ENCODE measurements around the gene JMJD1C. TPM values are rescaled to one million over a fixed set of nuclear protein-coding genes. Genes with fewer than 3 reads are reported as not detected.
"Not testable (repeated sequence)": the region's sequence is repeated elsewhere in the genome, so short reads cannot be mapped to it uniquely, and the experiment has no call there.

Gene JMJD1C
- total RNA-seq, 2 experiments from 2014 or later = 99.2 to 118 TPM

DNA sequence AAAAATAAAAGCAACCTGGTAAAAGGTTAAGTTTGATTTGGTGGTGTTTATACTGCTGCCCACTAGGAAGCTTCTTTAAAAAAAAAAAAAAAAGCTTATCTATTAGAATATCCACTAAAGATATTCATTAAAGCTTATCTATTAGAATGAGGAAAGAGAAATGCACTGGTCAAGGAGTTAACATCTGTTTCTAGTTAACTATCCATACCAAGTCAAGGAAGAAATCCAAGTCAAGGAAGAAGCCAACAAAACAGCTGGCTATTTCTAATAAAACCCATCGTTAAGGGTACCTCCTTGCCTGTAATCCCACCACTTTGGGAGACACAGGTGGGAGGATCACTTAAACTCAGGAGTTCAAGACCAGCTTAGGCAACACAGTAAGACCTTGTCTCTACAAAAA, 82.6 kb downstream of the JMJD1C start:
- H3K4me3 ChIP-seq (ENCODE audit: low read depth, low read length, poor library complexity, severe bottlenecking) = no peak overlapping the region
- ChIA-PET CTCF (ENCODE audit: unreplicated experiment) (no interaction called here), POLR2A (interaction anchor here (0.6 to 1.3 kb wide), 7 partner anchors 14 to 274 kb away, joined by 3 to 4 read pairs (median 3); no protein-coding TSS in a partner anchor)
- H4K20me1 ChIP-seq (ENCODE audit: insufficient read depth, low read length) = no peaks in the 10 kb centered on the region
- DNase-seq (ENCODE audit: low spot score) = no peak
- intact Hi-C loops (cut with micrococcal nuclease; ENCODE audit: unreplicated experiment) = no loop called here
- H3K9me3 ChIP-seq (ENCODE audit: low read length) = no peaks in the 10 kb centered on the region
- no peak overlapping the region for H2AFZ ChIP-seq (ENCODE audit: low read length)
- no peak overlapping the region for H3K27ac ChIP-seq (ENCODE audit: low read depth, low read length, poor library complexity, severe bottlenecking)
- H3K4me1 ChIP-seq (ENCODE audit: insufficient read depth, low read length, poor library complexity, severe bottlenecking) = no peaks in the 10 kb centered on the region
- no peak overlapping the region for H3K4me2 ChIP-seq (ENCODE audit: low read length)
- no peaks in the 10 kb centered on the region for H3K9me2 ChIP-seq (ENCODE audit: insufficient read depth, low read length)
- H3K79me2 ChIP-seq (ENCODE audit: insufficient read depth, low read depth, low read length) = no peaks in the 10 kb centered on the region
- BruUV-seq (replicated peaks) = no TSS peak
- TF ChIP-seq, protein P1, sequence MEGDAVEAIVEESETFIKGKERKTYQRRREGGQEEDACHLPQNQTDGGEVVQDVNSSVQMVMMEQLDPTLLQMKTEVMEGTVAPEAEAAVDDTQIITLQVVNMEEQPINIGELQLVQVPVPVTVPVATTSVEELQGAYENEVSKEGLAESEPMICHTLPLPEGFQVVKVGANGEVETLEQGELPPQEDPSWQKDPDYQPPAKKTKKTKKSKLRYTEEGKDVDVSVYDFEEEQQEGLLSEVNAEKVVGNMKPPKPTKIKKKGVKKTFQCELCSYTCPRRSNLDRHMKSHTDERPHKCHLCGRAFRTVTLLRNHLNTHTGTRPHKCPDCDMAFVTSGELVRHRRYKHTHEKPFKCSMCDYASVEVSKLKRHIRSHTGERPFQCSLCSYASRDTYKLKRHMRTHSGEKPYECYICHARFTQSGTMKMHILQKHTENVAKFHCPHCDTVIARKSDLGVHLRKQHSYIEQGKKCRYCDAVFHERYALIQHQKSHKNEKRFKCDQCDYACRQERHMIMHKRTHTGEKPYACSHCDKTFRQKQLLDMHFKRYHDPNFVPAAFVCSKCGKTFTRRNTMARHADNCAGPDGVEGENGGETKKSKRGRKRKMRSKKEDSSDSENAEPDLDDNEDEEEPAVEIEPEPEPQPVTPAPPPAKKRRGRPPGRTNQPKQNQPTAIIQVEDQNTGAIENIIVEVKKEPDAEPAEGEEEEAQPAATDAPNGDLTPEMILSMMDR (conservative IDR thresholded peaks at IDR 0.05; ENCODE audit: low read length) = no peak
- no peak for TF ChIP-seq EZH2phosphoT487 (IDR thresholded peaks at IDR 0.05; ENCODE audit: borderline replicate concordance, low read depth, low read length)
- peaks cover 4% of the 10 kb centered on the region; the same call in 1 of the 2 replicates for H3K36me3 ChIP-seq (ENCODE audit: insufficient read depth, low read length)

DNA sequence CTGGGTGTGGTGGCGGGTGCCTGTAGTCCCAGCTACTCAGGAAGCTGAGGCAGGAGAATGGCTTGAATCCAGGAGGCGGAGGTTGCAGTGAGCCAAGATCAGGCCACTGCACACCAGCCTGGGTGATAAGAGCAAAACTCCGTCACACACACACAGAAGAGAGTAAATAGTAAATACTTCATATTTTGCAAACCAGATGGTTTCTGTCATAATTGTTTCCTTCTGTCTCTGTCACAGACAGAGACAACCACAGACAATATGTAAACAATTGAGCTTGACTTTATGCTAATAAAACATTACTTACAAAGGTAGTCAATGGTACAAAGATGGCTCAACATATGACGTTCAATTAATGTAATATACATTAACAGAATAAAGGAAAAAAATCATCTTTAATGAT, 83.7 kb downstream of the JMJD1C start:
- CTCF ChIA-PET (ENCODE audit: unreplicated experiment) = no interaction called here
- H3K79me2 ChIP-seq (ENCODE audit: insufficient read depth, low read depth, low read length) = no peaks in the 10 kb centered on the region

DNA sequence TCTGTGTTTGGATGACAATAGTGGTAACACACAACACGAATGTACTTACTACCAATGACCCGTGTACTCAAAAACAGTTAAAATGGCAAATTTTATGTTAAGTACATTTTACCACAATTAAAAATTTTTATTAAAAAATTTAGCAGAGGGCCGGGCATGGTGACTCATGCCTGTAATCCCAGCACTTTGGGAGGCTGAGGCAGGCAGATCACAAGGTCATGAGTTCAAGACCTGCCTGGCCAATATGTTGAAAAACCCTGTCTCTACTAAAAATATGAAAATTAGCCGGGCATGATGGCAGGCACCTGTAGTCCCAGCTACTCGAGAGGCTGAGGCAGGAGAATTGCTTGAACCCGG, 88.5 kb downstream of the JMJD1C start:
- H3K36me3 ChIP-seq (ENCODE audit: insufficient read depth, low read length); H3K9me3 ChIP-seq (ENCODE audit: low read length); BruUV-seq (replicated peaks); POLR2A ChIA-PET; CTCF ChIA-PET (ENCODE audit: unreplicated experiment); H4K20me1 ChIP-seq (ENCODE audit: insufficient read depth, low read length); H3K27ac ChIP-seq (ENCODE audit: low read depth, low read length, poor library complexity, severe bottlenecking); H3K4me1 ChIP-seq (ENCODE audit: insufficient read depth, low read length, poor library complexity, severe bottlenecking); H3K79me2 ChIP-seq (ENCODE audit: insufficient read depth, low read depth, low read length); intact Hi-C loops (cut with micrococcal nuclease; ENCODE audit: unreplicated experiment); DNase-seq (ENCODE audit: low spot score); H3K4me3 ChIP-seq (ENCODE audit: low read depth, low read length, poor library complexity, severe bottlenecking); H3K9me2 ChIP-seq (ENCODE audit: insufficient read depth, low read length): not testable (repeated sequence)
- Histone ChIP-seq H2AFZ (ENCODE audit: low read length) (peak overlapping the region; percentile 21; the same call in 1 of the 2 replicates), H3K4me2 (ENCODE audit: low read length) (peak overlapping the region; percentile 33)

More for the DNA sequence above, 83.7 kb downstream of the JMJD1C start:
- H3K4me2 ChIP-seq (ENCODE audit: low read length) = no peak overlapping the region
- H3K4me1 ChIP-seq (ENCODE audit: insufficient read depth, low read length, poor library complexity, severe bottlenecking) = peaks cover 4% of the 10 kb centered on the region
- BruUV-seq (replicated peaks) = no TSS peak
- no peaks in the 10 kb centered on the region for H3K9me3 ChIP-seq (ENCODE audit: low read length)
- no peaks in the 10 kb centered on the region for H4K20me1 ChIP-seq (ENCODE audit: insufficient read depth, low read length)
- intact Hi-C loops (cut with micrococcal nuclease; ENCODE audit: unreplicated experiment) = no loop called here
- POLR2A ChIA-PET = interaction anchor here (0.6 to 1.4 kb wide), 5 partner anchors 14 to 273 kb away, joined by 3 to 5 read pairs (median 4); no protein-coding TSS in a partner anchor
- H3K36me3 ChIP-seq (ENCODE audit: insufficient read depth, low read length) = peaks cover 4% of the 10 kb centered on the region; the same call in 1 of the 2 replicates
- TF ChIP-seq EZH2phosphoT487 (IDR thresholded peaks at IDR 0.05; ENCODE audit: borderline replicate concordance, low read depth, low read length) = no peak
- no peak overlapping the region for H3K4me3 ChIP-seq (ENCODE audit: low read depth, low read length, poor library complexity, severe bottlenecking)
- no peak overlapping the region for H3K27ac ChIP-seq (ENCODE audit: low read depth, low read length, poor library complexity, severe bottlenecking)
- no peak overlapping the region for H2AFZ ChIP-seq (ENCODE audit: low read length)
- DNase-seq (ENCODE audit: low spot score) = no peak
- H3K9me2 ChIP-seq (ENCODE audit: insufficient read depth, low read length) = no peaks in the 10 kb centered on the region
